Mesenchymal stem cell (in vitro differentiated cells and primary cell): ENCODE data around the gene VGLL1.

Experiments used
- DNase-seq: peaks from one replicate; pipeline ENCODE4 v3.0.0-alpha.2; 2013
- H2AFZ ChIP-seq: one replicate; pipeline ENCODE4 v1.6.1; 2013; ENCODE audit warnings: low read depth, mild to moderate bottlenecking, control low read depth, inconsistent platforms, low read length, moderate library complexity
- H2AK5ac ChIP-seq: 2 replicates; pipeline ENCODE4 v1.6.1; 2013; ENCODE audit warnings: low read length, moderate library complexity, mild to moderate bottlenecking, inconsistent platforms; ENCODE audit not compliant: severe bottlenecking
- H2BK120ac ChIP-seq: one replicate; pipeline ENCODE4 v1.6.1; 2013; ENCODE audit warnings: low read depth, mild to moderate bottlenecking, inconsistent platforms, low read length, moderate library complexity
- H2BK12ac ChIP-seq, 2 experiments: one replicate each; pipeline ENCODE4 v1.6.1; 2013; ENCODE audit warnings: inconsistent platforms in 2 of 2, low read length in 2 of 2, mild to moderate bottlenecking in 2 of 2, moderate library complexity in 2 of 2, control low read depth in 1 of 2
- H2BK15ac ChIP-seq: one replicate; pipeline ENCODE4 v1.6.1; 2013; ENCODE audit warnings: mild to moderate bottlenecking, low read depth, inconsistent platforms; ENCODE audit not compliant: poor library complexity, severe bottlenecking
- H2BK5ac ChIP-seq: 2 replicates; pipeline ENCODE4 v1.6.1; 2013; ENCODE audit warnings: low read depth, mild to moderate bottlenecking, low read length, control low read depth, inconsistent platforms; ENCODE audit not compliant: poor library complexity, severe bottlenecking
- H3K14ac ChIP-seq, 2 experiments: one replicate each; pipeline ENCODE4 v1.6.1; 2013; ENCODE audit warnings: inconsistent platforms in 2 of 2, low read length in 2 of 2, control low read depth in 1 of 2, mild to moderate bottlenecking in 1 of 2, moderate library complexity in 1 of 2
- H3K18ac ChIP-seq, 2 experiments: one replicate each; pipeline ENCODE4 v1.6.1; 2013; ENCODE audit warnings: inconsistent platforms in 2 of 2, low read length in 2 of 2, control low read depth in 1 of 2, low read depth in 1 of 2, mild to moderate bottlenecking in 1 of 2
- H3K23ac ChIP-seq, 2 experiments: one replicate each; pipeline ENCODE4 v1.6.1; 2013; ENCODE audit warnings: inconsistent platforms in 2 of 2, low read length in 2 of 2, mild to moderate bottlenecking in 2 of 2, moderate library complexity in 2 of 2, control low read depth in 1 of 2
- H3K27ac ChIP-seq: 2 replicates; pipeline ENCODE4 v1.5.1; 2013; ENCODE audit warnings: mild to moderate bottlenecking, moderate library complexity, low read length, control low read depth, inconsistent platforms; ENCODE audit not compliant: poor library complexity, severe bottlenecking
- H3K27me3 ChIP-seq, 2 experiments: 2 replicates each; pipeline versions ENCODE4 v1.6.1 to v1.7.0; 2013; ENCODE audit warnings: low read length in 2 of 2, mild to moderate bottlenecking in 2 of 2, moderate library complexity in 2 of 2, control low read depth in 1 of 2, inconsistent platforms in 1 of 2; ENCODE audit not compliant: control insufficient read depth in 1 of 2, insufficient read depth in 1 of 2
- H3K36me3 ChIP-seq, 2 experiments: 2 replicates each; pipeline versions ENCODE4 v1.6.1 to v1.7.0; 2013; ENCODE audit warnings: low read length in 2 of 2, control low read depth in 1 of 2, inconsistent platforms in 1 of 2, low read depth in 1 of 2, mild to moderate bottlenecking in 1 of 2; ENCODE audit not compliant: insufficient read depth in 2 of 2, control insufficient read depth in 1 of 2
- H3K4ac ChIP-seq, 2 experiments: one replicate each; pipeline ENCODE4 v1.6.1; 2013; ENCODE audit warnings: inconsistent platforms in 2 of 2, low read length in 2 of 2, mild to moderate bottlenecking in 2 of 2, moderate library complexity in 2 of 2, control low read depth in 1 of 2, low read depth in 1 of 2
- H3K4me1 ChIP-seq: 2 replicates; pipeline ENCODE4 v1.6.1; 2013; ENCODE audit warnings: low read depth, low read length, control low read depth; ENCODE audit not compliant: control insufficient read depth, insufficient read depth
- H3K4me2 ChIP-seq: 2 replicates; pipeline ENCODE4 v1.6.1; 2013; ENCODE audit warnings: low read length, mild to moderate bottlenecking, inconsistent platforms; ENCODE audit not compliant: poor library complexity, severe bottlenecking
- H3K4me3 ChIP-seq, 2 experiments: 2 replicates each; pipeline versions ENCODE4 v1.5.1 to v1.7.0; 2013; ENCODE audit warnings: low read length in 2 of 2, mild to moderate bottlenecking in 2 of 2, control low read depth in 1 of 2, low read depth in 1 of 2; ENCODE audit not compliant: insufficient read depth in 1 of 2
- H3K79me1 ChIP-seq: replicated peaks from 2 replicates; pipeline ENCODE4 v1.6.1; 2013; ENCODE audit warnings: mild to moderate bottlenecking, control low read depth, low read length, inconsistent platforms; ENCODE audit not compliant: poor library complexity, severe bottlenecking
- H3K9ac ChIP-seq: 2 replicates; pipeline ENCODE4 v1.7.0; 2013; ENCODE audit warnings: mild to moderate bottlenecking, low read length, moderate library complexity
- H3K9me3 ChIP-seq: 2 replicates; pipeline ENCODE4 v1.7.0; 2013; ENCODE audit warnings: mild to moderate bottlenecking, low read length; ENCODE audit not compliant: control insufficient read depth
- H4K8ac ChIP-seq: one replicate; pipeline ENCODE4 v1.6.1; 2013; ENCODE audit warnings: inconsistent platforms, mild to moderate bottlenecking, low read length, moderate library complexity
- H4K91ac ChIP-seq: one replicate; pipeline ENCODE4 v1.6.1; 2013; ENCODE audit warnings: mild to moderate bottlenecking, low read length, inconsistent platforms
- WGBS: methylation state at CpG from one replicate; pipeline ENCODE4 v1.1.7; 2013; ENCODE audit warnings: mixed read lengths; 5-methylcytosine and 5-hydroxymethylcytosine counted together

The VGLL1 gene

GRCh38 chrX:136497556-136498052, 34.4 kb upstream of the VGLL1 start, which contains the start of gene HTATSF1:
Gene HTATSF1 (plus strand): TSS chrX:136497592. CDS start chrX:136497685, 93 bp downstream.
- Histone ChIP-seq H3K9me3 (no peaks in the 10 kb centered on the region), H3K4ac (peak within 1 kb of the TSS; percentile 79 to 91), H2AK5ac (no peak within 1 kb of the TSS), H3K14ac (no peak within 1 kb of the TSS), H3K79me1 (no peaks in the 10 kb centered on the region), H2BK15ac (no peak within 1 kb of the TSS), H2AFZ (peak within 1 kb of the TSS; percentile 53), H3K4me2 (peak within 1 kb of the TSS; percentile 47), H2BK5ac (peak within 1 kb of the TSS; percentile 57), H2BK120ac (peak within 1 kb of the TSS; percentile 89), H3K9ac (peak within 1 kb of the TSS; percentile 91), H4K8ac (peak within 1 kb of the TSS; percentile 94), H4K91ac (peak within 1 kb of the TSS; percentile 50), H3K4me3 (peak within 1 kb of the TSS; percentile 76 to 88), H3K27ac (peak within 1 kb of the TSS; percentile 71), H3K18ac (peak within 1 kb of the TSS; percentile 73 to 89), H3K27me3 (peaks cover 0 to 6% of the 10 kb centered on the region in 2 experiments), H3K36me3 (peaks cover 0 to 22% of the 10 kb centered on the region in 2 experiments), H3K4me1 (peaks cover 2% of the 10 kb centered on the region), H2BK12ac (no peak within 1 kb of the TSS), H3K23ac (no peak within 1 kb of the TSS)
- WGBS, result under 1% methylated on average over 16 of the region's 35 CpGs
- DNase-seq, result no peak

- Histone ChIP-seq H2BK15ac (no peak overlapping the region), H3K27me3 (no peaks in the 10 kb centered on the region), H3K27ac (no peak overlapping the region), H3K36me3 (no peaks in the 10 kb centered on the region), H3K9ac (no peak overlapping the region), H3K9me3 (no peaks in the 10 kb centered on the region), H3K23ac (no peak overlapping the region), H3K4me1 (no peaks in the 10 kb centered on the region), H4K91ac (no peak overlapping the region), H4K8ac (no peak overlapping the region), H3K18ac (no peak overlapping the region), H3K14ac (no peak overlapping the region), H2AFZ (no peak overlapping the region), H2BK5ac (no peak overlapping the region), H2BK120ac (no peak overlapping the region), H3K79me1 (no peaks in the 10 kb centered on the region), H2BK12ac (no peak overlapping the region), H3K4me2 (no peak overlapping the region), H3K4ac (no peak overlapping the region), H2AK5ac (no peak overlapping the region), H3K4me3 (no peak overlapping the region)
- WGBS, result 64% methylated on average over 3 of the region's 5 CpGs
- DNase-seq, result no peak
Measured at GRCh38 chrX:136519069-136519468, 12.9 kb upstream of the VGLL1 start.

- Histone ChIP-seq H3K4ac (no peak overlapping the region), H2BK12ac (no peak overlapping the region), H2BK5ac (no peak overlapping the region), H3K79me1 (no peaks in the 10 kb centered on the region), H3K9ac (no peak overlapping the region), H3K23ac (no peak overlapping the region), H3K4me3 (no peak overlapping the region), H4K8ac (no peak overlapping the region), H3K9me3 (no peaks in the 10 kb centered on the region), H2BK120ac (no peak overlapping the region), H3K4me2 (no peak overlapping the region), H2BK15ac (no peak overlapping the region), H2AFZ (no peak overlapping the region), H2AK5ac (no peak overlapping the region), H3K4me1 (no peaks in the 10 kb centered on the region), H3K18ac (no peak overlapping the region), H3K27ac (no peak overlapping the region), H3K27me3 (no peaks in the 10 kb centered on the region), H3K14ac (no peak overlapping the region), H3K36me3 (no peaks in the 10 kb centered on the region), H4K91ac (no peak overlapping the region)
- no peak for DNase-seq
Measured at GRCh38 chrX:136523770-136524169, 8.2 kb upstream of the VGLL1 start.

GRCh38 chrX:136525738-136526606, 6.0 kb upstream of the VGLL1 start:
- Histone ChIP-seq H3K27me3 (no peaks in the 10 kb centered on the region), H3K27ac (no peak overlapping the region), H3K9ac (peak overlapping the region; percentile 41), H3K4ac (no peak overlapping the region), H3K4me3 (peak overlapping the region in 1 of 2 experiments; percentile 38), H4K8ac (no peak overlapping the region), H2AFZ (no peak overlapping the region), H3K4me1 (no peaks in the 10 kb centered on the region), H3K4me2 (no peak overlapping the region), H3K79me1 (no peaks in the 10 kb centered on the region), H3K14ac (no peak overlapping the region), H2BK15ac (no peak overlapping the region), H2BK5ac (no peak overlapping the region), H4K91ac (no peak overlapping the region), H2BK12ac (no peak overlapping the region), H3K23ac (no peak overlapping the region), H2BK120ac (no peak overlapping the region), H2AK5ac (no peak overlapping the region), H3K9me3 (no peaks in the 10 kb centered on the region), H3K18ac (no peak overlapping the region), H3K36me3 (no peaks in the 10 kb centered on the region)
- peak; percentile 62 for DNase-seq
- WGBS, result 0% methylated on average over 1 of the region's 2 CpGs
